CD14-positive monocyte (primary cell): ENCODE data around the gene KLF13. TPM values are rescaled to one million over a fixed set of nuclear protein-coding genes. Genes with fewer than 3 reads are reported as not detected.

ENCODE experiments used
- DNase-seq, 3 donors: peaks; one replicate each; pipeline ENCODE4 v3.0.0-alpha.2; 2011 to 2022
- H2AFZ ChIP-seq: 2 replicates; pipeline ENCODE4 v1.6.0; 2012; ENCODE audit warnings: mild to moderate bottlenecking, low read depth, low read length, inconsistent platforms; ENCODE audit not compliant: insufficient read depth, poor library complexity, severe bottlenecking
- H3K27ac ChIP-seq, 2 donors: 1 replicate in 1 of 2; 2 replicates in 1 of 2; pipeline ENCODE4 v1.5.1; 2012 to 2013; ENCODE audit warnings: low read length in 2 of 2, control low read depth in 1 of 2, inconsistent platforms in 1 of 2, low read depth in 1 of 2, mild to moderate bottlenecking in 1 of 2
- H3K27me3 ChIP-seq, 2 donors: one replicate each; pipeline versions ENCODE4 v1.6.0 to v1.6.1; 2011 to 2013; ENCODE audit warnings: low read length in 2 of 2; ENCODE audit not compliant: control insufficient read depth in 2 of 2, insufficient read depth in 2 of 2
- H3K36me3 ChIP-seq, 2 donors: replicated peaks in 1 of 2; 1 replicate in 1 of 2; 2 replicates in 1 of 2; pipeline versions ENCODE4 v1.5.1 to v1.6.1; 2012 to 2013; ENCODE audit warnings: low read length in 2 of 2, control low read depth in 1 of 2, inconsistent platforms in 1 of 2, mild to moderate bottlenecking in 1 of 2; ENCODE audit not compliant: insufficient read depth in 2 of 2, control insufficient read depth in 1 of 2
- H3K4me1 ChIP-seq, 2 donors: 1 replicate in 1 of 2; 2 replicates in 1 of 2; pipeline versions ENCODE4 v1.5.1 to v1.6.1; 2012 to 2013; ENCODE audit warnings: low read length in 2 of 2, control low read depth in 1 of 2, inconsistent platforms in 1 of 2, mild to moderate bottlenecking in 1 of 2, moderate library complexity in 1 of 2; ENCODE audit not compliant: insufficient read depth in 2 of 2, control insufficient read depth in 1 of 2
- H3K4me2 ChIP-seq: replicated peaks from 2 replicates; pipeline ENCODE3; 2012; ENCODE audit warnings: low read length, moderate library complexity, mild to moderate bottlenecking; ENCODE audit not compliant: poor library complexity, severe bottlenecking; ENCODE audit errors: extremely low read depth
- H3K4me3 ChIP-seq, 3 experiments: fragments of 200-600 bp in 1 of 3; sonication (generic) in 1 of 3; replicated peaks in 1 of 3; 1 replicate in 2 of 3; 2 replicates in 1 of 3; pipeline ENCODE4 v1.5.1; 2011 to 2013; ENCODE audit warnings: low read length in 3 of 3, mild to moderate bottlenecking in 3 of 3, control low read depth in 2 of 3, low read depth in 2 of 3, inconsistent platforms in 1 of 3, moderate library complexity in 1 of 3
- H3K79me2 ChIP-seq: 2 replicates; pipeline ENCODE4 v1.6.0; 2012; ENCODE audit warnings: mild to moderate bottlenecking, control low read depth, inconsistent platforms, low read length, moderate library complexity; ENCODE audit not compliant: insufficient read depth
- H3K9ac ChIP-seq: 2 replicates; pipeline ENCODE4 v1.6.0; 2017; ENCODE audit warnings: low read length, mild to moderate bottlenecking; ENCODE audit not compliant: insufficient read depth, poor library complexity, severe bottlenecking
- H3K9me3 ChIP-seq, 2 donors: replicated peaks in 1 of 2; 1 replicate in 1 of 2; 2 replicates in 1 of 2; pipeline versions ENCODE4 v1.5.1 to v1.6.1; 2012 to 2013; ENCODE audit warnings: low read length in 2 of 2, control low read depth in 1 of 2; ENCODE audit not compliant: control insufficient read depth in 1 of 2, insufficient read depth in 1 of 2
- H4K20me1 ChIP-seq: 2 replicates; pipeline ENCODE4 v1.6.0; 2012; ENCODE audit warnings: mild to moderate bottlenecking, low read length, control low read depth, moderate library complexity; ENCODE audit not compliant: insufficient read depth
- H3K27ac Mint-ChIP-seq, 7 donors: one replicate each; pipeline ENCODE4 v1.8.0; 2020; ENCODE audit warnings: mild to moderate bottlenecking in 7 of 7, mixed read lengths in 7 of 7, moderate library complexity in 6 of 7, inconsistent platforms in 2 of 7
- H3K27me3 Mint-ChIP-seq, 3 donors: one replicate each; pipeline ENCODE4 v1.8.0; 2021 to 2022; ENCODE audit warnings: low read depth in 3 of 3, mild to moderate bottlenecking in 3 of 3, mixed read lengths in 3 of 3, moderate library complexity in 3 of 3, inconsistent platforms in 1 of 3
- H3K36me3 Mint-ChIP-seq, 2 donors: one replicate each; pipeline ENCODE4 v1.8.0; 2020; ENCODE audit warnings: mixed read lengths in 2 of 2, inconsistent platforms in 1 of 2, mild to moderate bottlenecking in 1 of 2
- H3K4me1 Mint-ChIP-seq: one replicate; pipeline ENCODE4 v1.8.0; 2020; ENCODE audit warnings: mild to moderate bottlenecking, mixed read lengths
- H3K4me3 Mint-ChIP-seq, 2 donors: one replicate each; pipeline ENCODE4 v1.8.0; 2020; ENCODE audit warnings: mild to moderate bottlenecking in 2 of 2, mixed read lengths in 2 of 2, moderate library complexity in 1 of 2
- H3K9me3 Mint-ChIP-seq, 7 donors: one replicate each; pipeline ENCODE4 v1.8.0; 2020 to 2022; ENCODE audit warnings: mixed read lengths in 7 of 7, mild to moderate bottlenecking in 6 of 7, moderate library complexity in 6 of 7, inconsistent platforms in 2 of 7
- CTCF ChIP-seq: fragments of 200-600 bp; IDR thresholded peaks from one replicate; pipeline ENCODE4 v1.8.0; 2022; ENCODE audit warnings: antibody characterized with exemption, mild to moderate bottlenecking
- WGBS: methylation state at CpG from one replicate; pipeline ENCODE4 v1.1.5; 2013; ENCODE audit warnings: missing lambda C conversion rate; ENCODE audit not compliant: insufficient coverage; 5-methylcytosine and 5-hydroxymethylcytosine counted together
- intact Hi-C, 2 donors: fragments of 100-400 bp; cut with micrococcal nuclease; formaldehyde crosslinking; loops; one replicate each; pipeline versions ENCODE4 v1.15.0 to v1.15.1; 2023
- polyA plus RNA-seq, 3 donors: library from polyadenylated mRNA; depleted of rRNA in 1 of 3; unstranded in 2 of 3; stranded (reverse) in 1 of 3; fragments of 300-500 nt in 2 of 3; fragments of >200 nt in 1 of 3; fragmentation: Illumina TruSeq in 2 of 3; gene quantifications; 1 replicate in 2 of 3; 2 replicates in 1 of 3; pipeline ENCODE4 v1.2.3, GENCODE V29; 2012 to 2021

Gene KLF13
- polyA plus RNA-seq, 3 donors: 22.5 to 121 (median 28.0) TPM

GRCh38 chr15:31357148-31357547 lies 30.5 kb downstream of the KLF13 start:
- no peaks in the 10 kb centered on the region for H3K27me3 ChIP-seq
- H2AFZ ChIP-seq: no peak overlapping the region
- H3K27ac ChIP-seq: peak overlapping the region; percentile 18 to 56
- peaks cover 29 to 44% of the 10 kb centered on the region in 2 donors for H3K36me3 Mint-ChIP-seq
- H3K36me3 ChIP-seq: peaks cover 10 to 42% of the 10 kb centered on the region in 2 donors
- H3K79me2 ChIP-seq: peaks cover 100% of the 10 kb centered on the region
- H3K9ac ChIP-seq: peak overlapping the region; percentile 2
- 3% methylated on average over 9 of the region's 13 CpGs for WGBS
- H3K4me1 ChIP-seq: peaks cover 99 to 100% of the 10 kb centered on the region in 2 donors
- H3K9me3 Mint-ChIP-seq: peaks cover 0 to 2% (median 0%) of the 10 kb centered on the region in 7 donors
- peak; percentile 27 to 37 (median 31) for DNase-seq
- H3K4me2 ChIP-seq: peak overlapping the region; percentile 53
- peaks cover 100% of the 10 kb centered on the region for H4K20me1 ChIP-seq
- no peaks in the 10 kb centered on the region for H3K9me3 ChIP-seq
- peak overlapping the region; percentile 58 to 85 (median 76) for H3K27ac Mint-ChIP-seq
- no peaks in the 10 kb centered on the region for H3K27me3 Mint-ChIP-seq
- no peak for TF ChIP-seq CTCF
- intact Hi-C loops: no loop called here
- H3K4me1 Mint-ChIP-seq: peaks cover 100% of the 10 kb centered on the region
- peak overlapping the region; percentile 38 to 81 for H3K4me3 Mint-ChIP-seq
- H3K4me3 ChIP-seq: peak overlapping the region in 1 of 3 experiments; percentile 38

GRCh38 chr15:31358163-31358562 lies 31.5 kb downstream of the KLF13 start:
- Mint-ChIP-seq H3K9me3 (peaks cover 0 to 2% (median 0%) of the 10 kb centered on the region in 7 donors), H3K36me3 (peaks cover 29 to 44% of the 10 kb centered on the region in 2 donors), H3K27ac (peak overlapping the region in 5 of 7 donors; percentile 0 to 75 (median 71)), H3K4me3 (no peak overlapping the region), H3K27me3 (no peaks in the 10 kb centered on the region), H3K4me1 (peaks cover 100% of the 10 kb centered on the region)
- intact Hi-C loops: no loop called here
- peaks cover 100% of the 10 kb centered on the region for H4K20me1 ChIP-seq
- no peak overlapping the region for H2AFZ ChIP-seq
- peak overlapping the region in 1 of 2 donors; percentile 77 for H3K27ac ChIP-seq
- peaks cover 100% of the 10 kb centered on the region for H3K79me2 ChIP-seq
- peaks cover 99 to 100% of the 10 kb centered on the region in 2 donors for H3K4me1 ChIP-seq
- H3K4me2 ChIP-seq: no peak overlapping the region
- H3K9ac ChIP-seq: no peak overlapping the region
- no peak overlapping the region for H3K4me3 ChIP-seq
- TF ChIP-seq CTCF: no peak
- no peaks in the 10 kb centered on the region for H3K9me3 ChIP-seq
- DNase-seq: no peak
- no peaks in the 10 kb centered on the region for H3K27me3 ChIP-seq
- no CpG with 5 or more reads among the region's 3 CpGs for WGBS
- peaks cover 9 to 42% of the 10 kb centered on the region in 2 donors for H3K36me3 ChIP-seq
